GM23248 (cell line): ENCODE results near the gene POU5F2.

Source experiments
- EZH2 ChIP-seq: fragments of 200-600 bp; sonication (generic); IDR thresholded peaks from 2 replicates; pipeline ENCODE4 v1.6.1; 2018; ENCODE audit warnings: antibody characterized with exemption, mild to moderate bottlenecking; ENCODE audit not compliant: insufficient read depth, poor library complexity, severe bottlenecking
- EZH2phosphoT487 ChIP-seq: fragments of 200-600 bp; sonication (generic); IDR thresholded peaks from 2 replicates; pipeline ENCODE4 v1.6.1; 2018; ENCODE audit warnings: antibody characterized with exemption, moderate library complexity, mild to moderate bottlenecking, low read depth; ENCODE audit not compliant: insufficient read depth

- TF ChIP-seq EZH2: no peak
- TF ChIP-seq EZH2phosphoT487: no peak
These were observed 5.1 kb upstream of the POU5F2 start for GRCh38 chr5:93746406-93747056.
